Prostate gland (tissue), 2 donors: ENCODE measurements around the gene TMEM117. TPM values are rescaled to one million over a fixed set of nuclear protein-coding genes. Genes with fewer than 3 reads are reported as not detected.

Experiments
- DNase-seq: peaks from one replicate; pipeline ENCODE4 v3.0.0-alpha.2; 2019; ENCODE audit warnings: low spot score
- H3K27ac ChIP-seq, 2 donors: fragments of 200-600 bp; sonication (generic); 2 replicates each; pipeline ENCODE4 v1.5.1; 2017 to 2019
- H3K27me3 ChIP-seq: fragments of 200-600 bp; sonication (generic); replicated peaks from 2 replicates; pipeline ENCODE4 v1.5.1; 2019; ENCODE audit not compliant: insufficient read depth
- H3K36me3 ChIP-seq, 2 donors: fragments of 200-600 bp; sonication (generic); 1 replicate in 1 of 2; 2 replicates in 1 of 2; pipeline versions ENCODE4 v1.5.1 to v1.8.1; 2017 to 2019
- H3K4me1 ChIP-seq: fragments of 200-600 bp; sonication (generic); replicated peaks from 2 replicates; pipeline ENCODE4 v1.5.1; 2019
- H3K4me3 ChIP-seq, 2 donors: fragments of 200-600 bp; sonication (generic); 2 replicates each; pipeline ENCODE4 v1.5.1; 2017 to 2019
- H3K9me3 ChIP-seq: fragments of 200-600 bp; sonication (generic); 2 replicates; pipeline ENCODE4 v1.5.1; 2017
- POLR2A ChIP-seq: fragments of 450-650 bp; IDR thresholded peaks from one replicate; pipeline ENCODE4 v1.6.1; 2016; ENCODE audit warnings: antibody characterized with exemption, mild to moderate bottlenecking
- POLR2AphosphoS5 ChIP-seq: sonication (generic); formaldehyde crosslinking; IDR thresholded peaks from one replicate; pipeline ENCODE4 v1.6.1; 2017; ENCODE audit warnings: antibody characterized with exemption
- WGBS: methylation state at CpG from one replicate; pipeline ENCODE4 v1.1.5; 2018; 5-methylcytosine and 5-hydroxymethylcytosine counted together
- intact Hi-C: fragments of 100-400 bp; cut with DNase I; formaldehyde crosslinking; loops from one replicate; pipeline ENCODE4 v1.14.2; 2022
- total RNA-seq, 2 donors: library from RNA; depleted of rRNA; stranded (reverse); fragments of >200 nt; gene quantifications; one replicate each; pipeline ENCODE4 v1.1.0, GENCODE V29; 2016
- TF ChIP-seq, protein P1 (sequence below), 4 experiments: fragments of 200-600 bp in 2 of 4; fragments of 450-650 bp in 2 of 4; sonication (generic) in 2 of 4; IDR thresholded peaks; 1 replicate in 3 of 4; 2 replicates in 1 of 4; pipeline ENCODE4 v1.5.1; 2016 to 2019; ENCODE audit warnings: antibody characterized with exemption in 4 of 4, mild to moderate bottlenecking in 2 of 4, moderate library complexity in 2 of 4

The TMEM117 gene
- total RNA-seq, 2 donors from 2014 or later = 15.5 to 26.5 TPM

DNA sequence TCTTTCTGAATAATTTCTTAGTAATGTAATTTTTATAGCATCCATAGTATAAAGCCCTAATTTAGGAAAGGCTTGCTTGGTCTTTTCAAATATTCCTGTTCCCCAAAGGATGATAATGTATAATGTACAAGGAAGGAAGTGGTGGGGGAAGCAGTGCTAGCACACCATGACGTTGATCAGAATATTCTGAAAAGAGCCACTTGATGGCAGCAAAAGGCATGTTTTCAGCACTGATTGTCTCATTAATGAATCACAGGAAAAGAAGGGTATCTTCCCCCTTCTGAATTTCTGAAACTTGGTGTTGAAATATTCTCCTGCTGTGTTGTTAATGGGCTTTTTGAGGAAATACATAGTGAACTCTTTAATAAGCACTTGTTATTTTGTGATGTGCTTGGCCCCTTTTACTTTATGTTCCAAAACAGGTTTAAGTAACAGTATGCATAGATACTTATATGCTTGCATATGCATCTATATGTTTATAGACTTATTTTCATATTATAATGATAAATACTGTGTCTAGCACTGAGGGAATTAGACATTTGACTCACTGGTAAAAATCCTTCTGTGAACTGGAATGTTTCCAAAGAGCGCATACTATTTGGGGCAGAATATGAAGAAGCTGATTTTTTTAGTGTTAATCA, 122.0 kb downstream of the TMEM117 start:
- no peak for DNase-seq
- 44% methylated on average over 2 of the region's 2 CpGs for WGBS
- TF ChIP-seq, protein P1, sequence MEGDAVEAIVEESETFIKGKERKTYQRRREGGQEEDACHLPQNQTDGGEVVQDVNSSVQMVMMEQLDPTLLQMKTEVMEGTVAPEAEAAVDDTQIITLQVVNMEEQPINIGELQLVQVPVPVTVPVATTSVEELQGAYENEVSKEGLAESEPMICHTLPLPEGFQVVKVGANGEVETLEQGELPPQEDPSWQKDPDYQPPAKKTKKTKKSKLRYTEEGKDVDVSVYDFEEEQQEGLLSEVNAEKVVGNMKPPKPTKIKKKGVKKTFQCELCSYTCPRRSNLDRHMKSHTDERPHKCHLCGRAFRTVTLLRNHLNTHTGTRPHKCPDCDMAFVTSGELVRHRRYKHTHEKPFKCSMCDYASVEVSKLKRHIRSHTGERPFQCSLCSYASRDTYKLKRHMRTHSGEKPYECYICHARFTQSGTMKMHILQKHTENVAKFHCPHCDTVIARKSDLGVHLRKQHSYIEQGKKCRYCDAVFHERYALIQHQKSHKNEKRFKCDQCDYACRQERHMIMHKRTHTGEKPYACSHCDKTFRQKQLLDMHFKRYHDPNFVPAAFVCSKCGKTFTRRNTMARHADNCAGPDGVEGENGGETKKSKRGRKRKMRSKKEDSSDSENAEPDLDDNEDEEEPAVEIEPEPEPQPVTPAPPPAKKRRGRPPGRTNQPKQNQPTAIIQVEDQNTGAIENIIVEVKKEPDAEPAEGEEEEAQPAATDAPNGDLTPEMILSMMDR (IDR thresholded peaks at IDR 0.05) = peak in 1 of 4 experiments; percentile 21
- TF ChIP-seq POLR2A = no peak

DNA sequence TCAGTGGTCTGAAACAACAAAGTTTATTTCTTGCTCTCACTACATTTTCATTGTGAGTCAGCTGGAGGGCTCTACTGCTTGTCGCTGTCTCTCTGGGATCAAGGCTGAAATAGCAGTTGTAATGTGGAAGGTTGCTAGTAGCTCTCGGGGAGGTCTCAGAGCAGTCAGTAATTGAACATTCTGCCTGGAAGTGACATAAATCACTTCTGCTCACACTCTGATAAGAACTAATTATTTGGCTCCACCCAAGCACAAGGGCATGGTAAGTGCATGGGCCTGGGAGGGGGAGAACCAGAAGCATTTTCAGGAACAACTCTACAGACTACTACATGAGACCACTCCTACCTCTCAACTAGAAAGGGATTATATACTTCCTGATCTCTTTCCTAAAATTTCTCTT, 128.2 kb downstream of the TMEM117 start:
- Histone ChIP-seq H3K4me3 (no peak overlapping the region), H3K4me1 (no peaks in the 10 kb centered on the region), H3K9me3 (no peaks in the 10 kb centered on the region), H3K36me3 (no peaks in the 10 kb centered on the region), H3K27me3 (no peaks in the 10 kb centered on the region), H3K27ac (no peak overlapping the region)
- TF ChIP-seq POLR2AphosphoS5 (no peak), POLR2A (no peak)
- TF ChIP-seq, protein P1 (IDR thresholded peaks at IDR 0.05) = no peak
- DNase-seq = no peak
- intact Hi-C loops = no loop called here
- 98% methylated on average over 2 of the region's 2 CpGs for WGBS

More for the DNA sequence above, 122.0 kb downstream of the TMEM117 start:
- H3K36me3 ChIP-seq = no peaks in the 10 kb centered on the region
- no peaks in the 10 kb centered on the region for H3K27me3 ChIP-seq
- no peak overlapping the region for H3K4me3 ChIP-seq
- intact Hi-C loops = no loop called here
- no peaks in the 10 kb centered on the region for H3K4me1 ChIP-seq
- H3K27ac ChIP-seq = no peak overlapping the region
- H3K9me3 ChIP-seq = no peaks in the 10 kb centered on the region

DNA sequence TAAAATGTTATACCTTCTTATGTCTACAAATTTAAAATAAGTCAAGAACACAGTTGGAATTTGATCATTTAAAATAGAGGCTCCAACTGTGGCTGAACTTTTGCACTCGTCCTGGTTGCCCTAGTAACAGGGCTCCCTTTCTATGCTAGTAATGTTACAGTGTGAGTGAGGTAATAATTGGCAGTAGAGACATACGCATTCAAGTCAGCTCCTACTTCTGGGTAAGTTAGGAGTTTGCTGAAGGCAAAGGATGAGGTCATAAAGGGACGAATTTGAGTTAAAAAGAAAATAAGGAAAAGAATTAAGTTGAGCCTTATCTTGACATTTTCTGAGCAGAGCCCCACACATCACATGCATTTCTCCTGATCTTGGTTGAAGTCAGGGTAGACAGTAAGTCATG, 129.1 kb downstream of the TMEM117 start:
- TF ChIP-seq POLR2AphosphoS5 = no peak
- no peak for TF ChIP-seq POLR2A
- TF ChIP-seq, protein P1 (IDR thresholded peaks at IDR 0.05) = no peak
- Histone ChIP-seq H3K4me1 (no peaks in the 10 kb centered on the region), H3K27ac (no peak overlapping the region), H3K9me3 (no peaks in the 10 kb centered on the region), H3K4me3 (no peak overlapping the region), H3K27me3 (no peaks in the 10 kb centered on the region), H3K36me3 (no peaks in the 10 kb centered on the region)
- 70% methylated on average over 3 of the region's 3 CpGs for WGBS
- DNase-seq = no peak
- intact Hi-C loops = no loop called here

DNA sequence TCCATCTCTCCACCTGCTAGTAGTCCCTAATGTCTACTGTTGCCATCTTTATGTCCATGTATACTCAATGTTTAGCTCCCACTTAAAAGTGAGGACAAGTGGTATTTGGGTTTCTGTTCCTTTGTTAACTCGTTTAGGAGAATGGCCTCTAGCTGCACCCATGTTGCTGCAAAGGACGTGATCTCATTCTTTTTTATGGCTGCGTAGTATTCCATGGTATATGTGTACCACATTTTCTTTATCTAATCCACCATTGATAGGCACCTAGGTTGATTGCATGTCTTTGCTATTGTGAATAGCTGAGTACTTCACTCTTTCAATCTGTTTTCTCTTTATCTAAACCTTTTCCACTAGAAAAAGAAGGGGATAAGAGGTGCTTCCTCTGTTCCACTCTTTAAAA, 130.0 kb downstream of the TMEM117 start:
- no peak for DNase-seq
- H3K4me3 ChIP-seq = no peak overlapping the region
- H3K4me1 ChIP-seq = no peaks in the 10 kb centered on the region
- intact Hi-C loops = no loop called here
- 88% methylated on average over 3 of the region's 3 CpGs for WGBS
- H3K27me3 ChIP-seq = no peaks in the 10 kb centered on the region
- no peaks in the 10 kb centered on the region for H3K36me3 ChIP-seq
- no peak for TF ChIP-seq POLR2A
- TF ChIP-seq POLR2AphosphoS5 = no peak
- TF ChIP-seq, protein P1 (IDR thresholded peaks at IDR 0.05) = no peak
- no peaks in the 10 kb centered on the region for H3K9me3 ChIP-seq
- no peak overlapping the region for H3K27ac ChIP-seq

DNA sequence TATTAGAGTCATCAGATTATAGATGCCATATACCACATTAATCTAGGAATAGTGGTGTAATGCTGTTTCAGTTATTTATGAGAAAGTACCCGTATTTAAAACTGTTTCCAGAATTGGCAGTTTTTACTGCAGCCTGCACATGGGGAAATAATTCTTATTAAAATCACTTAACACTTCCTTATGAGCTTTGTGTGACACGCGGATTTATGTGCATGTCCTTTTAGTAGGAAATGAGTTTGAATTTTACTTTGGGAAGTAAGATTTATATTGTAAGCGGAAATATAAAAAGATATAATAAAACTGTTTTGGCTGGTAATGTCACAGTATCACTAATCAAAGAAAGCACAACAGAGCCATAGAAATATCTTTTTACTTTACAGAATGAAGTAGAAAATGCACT, 132.9 kb downstream of the TMEM117 start:
- Histone ChIP-seq H3K27ac (no peak overlapping the region), H3K36me3 (no peaks in the 10 kb centered on the region), H3K27me3 (no peaks in the 10 kb centered on the region), H3K4me1 (no peaks in the 10 kb centered on the region), H3K4me3 (no peak overlapping the region), H3K9me3 (no peaks in the 10 kb centered on the region)
- TF ChIP-seq POLR2AphosphoS5 (no peak), POLR2A (no peak)
- TF ChIP-seq, protein P1 (IDR thresholded peaks at IDR 0.05) = no peak
- no peak for DNase-seq
- 43% methylated on average over 4 of the region's 4 CpGs for WGBS
- intact Hi-C loops = no loop called here
